GM12892 (cell line): ENCODE data around the gene TCEANC.

Experiments used
- POLR2A ChIP-seq: IDR thresholded peaks from 2 replicates; pipeline ENCODE4 v1.6.1; 2011; ENCODE audit warnings: low read depth, low read length, control low read depth
- POLR2AphosphoS5 ChIP-seq: IDR thresholded peaks from 2 replicates; pipeline ENCODE4 v1.6.1; 2011; ENCODE audit warnings: low read depth, low read length, control low read depth

- TF ChIP-seq POLR2A (no peak), POLR2AphosphoS5 (no peak)
Measured at GRCh38 chrX:13699183-13699826, 46.4 kb downstream of the TCEANC start.
